Measurements from ENCODE around the gene ACADM.
"Not testable (repeated sequence)": the region's sequence is repeated elsewhere in the genome, so short reads cannot be mapped to it uniquely, and the experiment has no call there.

Gene ACADM

DNA sequence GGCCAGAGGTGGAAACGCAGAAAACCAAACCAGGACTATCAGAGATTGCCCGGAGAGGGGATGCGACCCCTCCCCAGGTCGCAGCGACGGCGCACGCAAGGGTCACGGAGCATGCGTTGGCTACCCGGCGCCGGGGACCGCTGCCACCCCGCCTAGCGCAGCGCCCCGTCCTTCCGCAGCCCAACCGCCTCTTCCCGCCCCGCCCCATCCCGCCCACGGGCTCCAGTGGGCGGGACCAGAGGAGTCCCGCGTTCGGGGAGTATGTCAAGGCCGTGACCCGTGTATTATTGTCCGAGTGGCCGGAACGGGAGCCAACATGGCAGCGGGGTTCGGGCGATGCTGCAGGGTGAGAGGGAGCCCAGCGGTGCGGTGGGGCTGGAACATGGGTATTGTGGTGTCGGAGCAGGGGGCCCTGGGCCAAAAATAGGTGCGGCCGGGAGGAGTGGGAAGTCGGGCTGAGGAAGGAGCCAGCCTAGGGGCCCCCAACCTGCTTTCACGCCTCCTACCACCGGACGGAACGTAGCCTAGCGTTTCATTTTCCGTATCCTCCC is at the start of gene ACADM:
Gene ACADM, plus strand, starts transcription at position 238 of the 551 bp plus-strand sequence. Its CDS starts 79 bp downstream, at position 317.
- DNase-seq (ENCODE audit: low spot score): peak; percentile 96

GRCh38 chr1:75677443-75677842 is 47.1 kb upstream of the ACADM start:
- no peak for DNase-seq (ENCODE audit: low spot score)

GRCh38 chr1:75677964-75678363 is 46.5 kb upstream of the ACADM start:
- DNase-seq (ENCODE audit: low spot score): not testable (repeated sequence)

- no peak for DNase-seq (ENCODE audit: low spot score)
Observed at GRCh38 chr1:75690547-75690946, 34.0 kb upstream of the ACADM start.

DNA sequence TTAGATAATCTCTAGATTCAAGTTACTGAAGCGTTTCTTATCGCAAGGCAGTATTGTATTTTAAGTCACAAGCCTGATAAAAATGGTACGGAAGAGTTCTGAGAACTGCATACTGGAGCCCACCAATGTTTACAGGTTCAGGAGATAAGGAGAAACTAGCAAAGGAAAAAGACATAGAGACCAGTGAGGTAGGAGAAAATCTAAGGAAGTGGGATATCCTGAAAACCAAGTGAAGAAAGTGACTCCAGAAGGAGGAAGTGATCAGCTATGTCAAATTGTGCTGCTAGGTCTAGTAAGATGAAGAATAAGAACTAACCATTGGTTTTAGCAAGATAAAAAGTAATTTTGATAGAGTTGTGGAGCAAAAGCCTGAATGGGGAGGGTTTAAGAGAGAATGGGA is 31.0 kb upstream of the ACADM start:
- no peak for DNase-seq (ENCODE audit: low spot score)

- no peak for DNase-seq (ENCODE audit: low spot score)
Observed at GRCh38 chr1:75696000-75696399, 28.5 kb upstream of the ACADM start.

- DNase-seq (ENCODE audit: low spot score): no peak
Observed at GRCh38 chr1:75707191-75707590, 17.3 kb upstream of the ACADM start.

DNA sequence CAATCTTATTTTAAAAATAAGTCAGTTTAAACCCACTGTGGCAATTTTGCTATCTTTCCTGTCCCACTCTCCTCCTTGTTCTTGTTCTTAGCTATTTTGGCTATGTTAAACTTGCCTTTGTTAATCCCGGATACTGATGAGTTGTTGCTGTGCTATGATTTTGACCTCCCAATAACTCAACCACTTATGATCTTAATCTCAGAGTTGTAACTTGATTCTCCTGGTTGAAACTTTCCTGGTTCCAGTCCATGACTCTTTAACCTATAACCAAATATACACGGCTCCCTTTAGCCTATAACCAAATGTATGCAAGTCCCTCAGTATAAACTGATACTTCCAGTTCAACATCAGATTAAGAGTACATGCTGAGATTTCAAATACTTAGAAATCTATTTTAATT is 15.6 kb upstream of the ACADM start:
- DNase-seq (ENCODE audit: low spot score): no peak

DNA sequence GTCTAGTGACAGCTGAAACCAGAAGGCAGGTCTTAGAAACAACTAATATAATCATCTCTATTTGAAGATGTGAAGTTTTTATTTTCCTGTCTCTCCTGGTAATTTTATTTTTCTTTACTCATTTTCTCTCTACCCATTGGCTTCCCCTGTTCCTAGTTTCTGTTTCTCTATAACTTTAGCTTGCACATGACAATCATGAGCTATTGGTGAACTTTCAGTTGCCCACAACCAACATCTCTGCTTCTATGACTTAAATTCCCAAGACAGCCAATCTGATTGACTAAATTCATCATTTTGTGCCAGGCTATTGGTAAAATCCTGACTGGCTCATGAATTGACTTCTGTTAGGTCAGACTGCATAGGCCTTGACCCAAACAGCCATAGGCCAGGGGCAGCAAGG is 13.7 kb upstream of the ACADM start:
- no peak for DNase-seq (ENCODE audit: low spot score)

GRCh38 chr1:75711846-75712245 is 12.7 kb upstream of the ACADM start:
- DNase-seq (ENCODE audit: low spot score): no peak

GRCh38 chr1:75712306-75712705 is 12.2 kb upstream of the ACADM start:
- no peak for DNase-seq (ENCODE audit: low spot score)

DNA sequence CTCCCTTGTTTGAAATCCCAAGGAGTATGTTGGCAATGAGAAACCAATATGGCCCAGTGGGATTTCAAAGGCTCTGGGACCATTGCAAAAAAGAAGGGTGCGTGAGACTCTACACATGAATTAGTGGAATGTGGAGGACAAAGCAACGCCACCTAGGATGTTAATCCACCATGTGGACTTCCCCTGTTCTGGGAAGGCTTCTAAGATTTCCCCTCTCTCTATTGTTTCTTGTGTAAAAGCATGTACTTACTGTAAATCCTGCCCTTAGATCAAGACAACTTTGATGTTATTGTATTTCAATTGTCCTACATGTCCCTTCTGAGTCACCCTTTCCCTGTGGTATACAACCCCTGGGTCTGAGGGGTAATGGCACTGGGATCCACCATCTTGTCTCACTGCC is 4.7 kb upstream of the ACADM start:
- no peak for DNase-seq (ENCODE audit: low spot score)

DNA sequence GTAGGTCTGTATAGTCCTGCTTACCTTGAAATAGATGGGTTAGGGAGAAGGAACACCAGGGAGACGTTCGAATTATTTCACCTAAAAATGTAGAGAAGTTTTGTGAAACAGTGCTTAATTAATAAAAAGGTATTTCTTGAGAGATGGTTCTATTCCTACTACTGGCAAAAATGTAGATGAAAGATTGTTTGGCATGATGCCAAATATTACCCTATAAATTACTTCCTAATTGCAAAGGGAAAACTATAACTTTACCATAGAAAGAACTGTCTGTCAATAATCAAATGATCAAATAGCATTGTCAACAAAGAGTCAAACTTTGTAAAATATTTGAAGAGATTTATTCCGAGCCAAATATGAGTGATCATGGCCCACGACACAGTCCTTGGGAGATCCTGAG is 4.2 kb upstream of the ACADM start:
- no peak for DNase-seq (ENCODE audit: low spot score)

- no peak for DNase-seq (ENCODE audit: low spot score)
Observed at GRCh38 chr1:75720820-75721219, 3.7 kb upstream of the ACADM start.

GRCh38 chr1:75722246-75722645 is 2.3 kb upstream of the ACADM start:
- not testable (repeated sequence) for DNase-seq (ENCODE audit: low spot score)

DNA sequence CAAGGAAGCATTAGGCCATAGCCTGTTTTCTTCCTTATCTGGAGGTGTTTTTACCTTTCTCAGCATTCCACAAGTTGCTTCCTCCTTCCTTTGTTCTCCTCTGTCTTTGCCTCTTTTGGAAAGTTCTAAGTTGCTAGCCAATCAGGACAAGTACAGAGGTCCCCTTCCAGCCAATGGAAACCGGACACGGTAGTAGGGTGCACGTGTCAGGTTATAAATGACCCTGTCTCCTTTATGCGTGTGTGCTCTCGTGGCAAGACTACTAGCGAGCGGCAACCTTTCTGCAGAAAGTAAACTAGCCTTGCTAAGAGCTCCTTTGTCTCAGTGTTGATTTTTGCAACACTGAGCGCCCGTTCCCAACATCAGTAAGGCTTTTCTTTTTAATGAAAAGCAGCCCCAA is 1.5 kb upstream of the ACADM start:
- DNase-seq (ENCODE audit: low spot score): no peak

- peak; percentile 93 for DNase-seq (ENCODE audit: low spot score)
Observed at GRCh38 chr1:75723989-75724471, 479 bp upstream of the ACADM start.

GRCh38 chr1:75725266-75725665 is 757 bp downstream of the ACADM start:
- peak; percentile 38 for DNase-seq (ENCODE audit: low spot score)

- DNase-seq (ENCODE audit: low spot score): no peak
Observed at GRCh38 chr1:75725861-75726361, 1.4 kb downstream of the ACADM start.

GRCh38 chr1:75727571-75727970 is 3.1 kb downstream of the ACADM start:
- DNase-seq (ENCODE audit: low spot score): peak; percentile 6

DNA sequence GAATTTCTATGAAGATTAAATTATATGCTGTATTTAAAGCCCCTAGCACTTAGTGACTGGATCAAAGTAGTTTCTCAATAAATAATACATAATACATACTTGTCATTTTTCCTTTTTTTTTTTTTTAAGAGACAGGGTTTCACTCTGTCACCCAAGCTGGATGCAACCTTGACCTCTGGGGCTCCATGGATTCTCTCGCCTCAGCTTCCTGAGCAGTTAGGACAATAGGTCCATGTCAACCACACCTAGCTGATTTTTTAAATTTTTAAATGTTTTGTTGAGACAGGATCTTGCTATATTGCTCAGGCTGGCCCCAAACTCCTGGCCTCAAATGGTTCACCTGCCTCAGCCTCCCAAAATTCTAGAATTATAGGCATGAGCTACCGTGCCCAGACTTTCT is 5.9 kb downstream of the ACADM start:
- no peak for DNase-seq (ENCODE audit: low spot score)

DNA sequence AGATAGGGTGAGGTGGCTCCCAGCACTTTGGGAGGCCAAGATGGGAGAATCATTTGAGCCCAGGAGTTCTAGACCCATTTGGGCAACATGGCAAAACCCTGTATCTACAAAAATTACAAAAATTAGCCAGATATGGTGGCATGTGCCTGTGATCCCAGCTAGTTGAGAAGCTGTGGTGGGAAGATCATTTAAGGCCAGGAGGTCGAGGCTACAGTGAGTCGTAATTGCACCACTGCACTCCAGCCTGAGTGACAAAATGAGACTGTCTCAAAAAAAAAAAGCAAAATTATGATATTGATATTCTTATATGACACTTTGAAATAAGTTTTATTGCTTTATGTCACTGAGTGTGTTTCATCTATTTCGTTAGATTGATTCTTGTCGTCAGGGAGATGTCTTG is 7.4 kb downstream of the ACADM start:
- DNase-seq (ENCODE audit: low spot score): no peak

DNA sequence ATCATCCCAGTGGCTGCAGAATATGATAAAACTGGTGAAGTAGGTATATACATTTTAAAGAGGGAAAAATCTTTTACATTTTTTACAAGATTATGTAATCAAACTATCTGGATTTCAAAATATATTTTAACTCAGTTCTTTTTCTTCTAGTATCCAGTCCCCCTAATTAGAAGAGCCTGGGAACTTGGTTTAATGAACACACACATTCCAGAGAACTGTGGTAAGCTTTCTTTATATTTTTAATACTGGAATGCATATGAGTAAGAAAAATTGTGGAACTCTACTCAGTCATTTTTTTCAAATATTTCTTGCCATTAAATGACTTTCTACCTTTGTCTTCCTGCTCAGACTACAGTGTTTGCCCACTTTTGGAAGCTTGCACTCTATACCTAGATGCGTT is 8.2 kb downstream of the ACADM start:
- peak; percentile 41 for DNase-seq (ENCODE audit: low spot score)

DNA sequence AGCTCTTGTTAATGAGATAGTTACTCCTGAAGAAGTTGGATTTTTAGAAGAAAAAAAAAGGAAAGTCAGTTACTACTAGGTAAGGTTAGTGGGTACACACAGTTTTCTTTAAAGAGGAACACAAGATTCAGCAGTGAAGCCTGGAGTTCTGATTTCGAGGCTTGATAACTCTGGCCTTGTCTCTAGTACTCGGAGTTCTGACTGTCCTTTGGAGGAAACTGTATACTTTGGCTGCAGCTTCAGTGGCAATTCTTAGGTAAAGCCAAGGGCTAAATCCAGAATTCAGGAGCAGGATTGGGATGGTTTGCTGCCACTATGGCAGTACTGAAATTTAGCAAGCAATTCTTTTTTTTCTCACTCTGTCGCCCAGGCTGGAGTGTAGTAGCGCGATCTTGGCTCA is 9.2 kb downstream of the ACADM start:
- no peak for DNase-seq (ENCODE audit: low spot score)
